Sigmoid colon (tissue), 3 donors: ENCODE results near the gene C7orf25.

ENCODE experiments used
- POLR2A ChIP-seq, 2 donors: fragments of 450-650 bp; IDR thresholded peaks; one replicate each; pipeline ENCODE4 v1.6.1; 2016; ENCODE audit warnings: antibody characterized with exemption in 2 of 2, mild to moderate bottlenecking in 2 of 2, moderate library complexity in 2 of 2
- TF ChIP-seq, protein P1 (sequence below), 4 experiments: fragments of 450-650 bp in 3 of 4; fragments of 200-600 bp in 1 of 4; IDR thresholded peaks; one replicate each; pipeline ENCODE4 v1.5.1; 2016 to 2019; ENCODE audit warnings: antibody characterized with exemption in 4 of 4, mild to moderate bottlenecking in 3 of 4, moderate library complexity in 2 of 4

DNA sequence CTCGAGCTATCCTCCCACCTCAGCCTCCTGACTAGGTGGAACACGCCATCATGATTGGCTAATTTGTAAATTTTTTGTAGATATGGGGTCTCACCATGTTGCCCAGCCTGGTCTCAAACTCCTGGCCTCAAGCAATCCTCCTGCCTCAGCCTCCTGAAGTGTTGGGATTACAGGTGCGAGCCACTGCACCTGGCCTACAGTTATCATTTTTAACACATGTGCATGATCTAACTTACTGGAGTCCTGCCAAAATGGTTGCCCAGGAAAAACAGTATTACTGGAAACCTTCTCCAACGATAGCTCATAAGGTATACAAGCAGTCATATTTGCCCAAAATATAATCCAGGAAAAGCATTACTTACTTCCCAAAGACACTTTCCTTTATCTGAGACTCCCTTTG is 40.5 kb upstream of the C7orf25 start:
- TF ChIP-seq, protein P1, sequence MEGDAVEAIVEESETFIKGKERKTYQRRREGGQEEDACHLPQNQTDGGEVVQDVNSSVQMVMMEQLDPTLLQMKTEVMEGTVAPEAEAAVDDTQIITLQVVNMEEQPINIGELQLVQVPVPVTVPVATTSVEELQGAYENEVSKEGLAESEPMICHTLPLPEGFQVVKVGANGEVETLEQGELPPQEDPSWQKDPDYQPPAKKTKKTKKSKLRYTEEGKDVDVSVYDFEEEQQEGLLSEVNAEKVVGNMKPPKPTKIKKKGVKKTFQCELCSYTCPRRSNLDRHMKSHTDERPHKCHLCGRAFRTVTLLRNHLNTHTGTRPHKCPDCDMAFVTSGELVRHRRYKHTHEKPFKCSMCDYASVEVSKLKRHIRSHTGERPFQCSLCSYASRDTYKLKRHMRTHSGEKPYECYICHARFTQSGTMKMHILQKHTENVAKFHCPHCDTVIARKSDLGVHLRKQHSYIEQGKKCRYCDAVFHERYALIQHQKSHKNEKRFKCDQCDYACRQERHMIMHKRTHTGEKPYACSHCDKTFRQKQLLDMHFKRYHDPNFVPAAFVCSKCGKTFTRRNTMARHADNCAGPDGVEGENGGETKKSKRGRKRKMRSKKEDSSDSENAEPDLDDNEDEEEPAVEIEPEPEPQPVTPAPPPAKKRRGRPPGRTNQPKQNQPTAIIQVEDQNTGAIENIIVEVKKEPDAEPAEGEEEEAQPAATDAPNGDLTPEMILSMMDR (IDR thresholded peaks at IDR 0.05): no peak
- no peak for TF ChIP-seq POLR2A (IDR thresholded peaks at IDR 0.05)
